OCI-LY7 (cell line): ENCODE measurements around the gene CAMSAP3. TPM values are rescaled to one million over a fixed set of nuclear protein-coding genes. Genes with fewer than 3 reads are reported as not detected.

Experiments used
- BruUV-seq: library from RNA; stranded (reverse); fragments of 400-500 nt; replicated peaks from 2 replicates; lab custom pipeline; 2021; lab: Mats Ljungman, UMichigan
- CTCF ChIA-PET: fragments of 300-600 bp; sonication (Branson Sonifier 250); formaldehyde crosslinking; loops from one replicate; lab custom pipeline; 2022; ENCODE audit warnings: antibody characterized with exemption; ENCODE audit not compliant: unreplicated experiment; lab: Charles Lee
- POLR2A ChIA-PET: fragments of 300-600 bp; sonication (Branson Sonifier 250); formaldehyde crosslinking; loops from one replicate; lab custom pipeline; 2022; ENCODE audit warnings: antibody characterized with exemption; lab: Charles Lee
- DNase-seq: peaks from one replicate; pipeline ENCODE4 v3.0.0-alpha.2; 2015; ENCODE audit warnings: low spot score
- H2AFZ ChIP-seq: fragments of 200-600 bp; sonication (generic), shearing (Covaris generic); 2 replicates; pipeline ENCODE4 v1.6.1; 2014; ENCODE audit warnings: mild to moderate bottlenecking, antibody characterized with exemption, low read length, moderate library complexity
- H3K27ac ChIP-seq: fragments of 200-600 bp; sonication (generic); 2 replicates; pipeline ENCODE4 v1.5.1; 2014; ENCODE audit warnings: mixed run types, low read depth, mild to moderate bottlenecking, moderate library complexity, low read length, inconsistent platforms; ENCODE audit not compliant: poor library complexity, severe bottlenecking
- H3K36me3 ChIP-seq: fragments of 200-600 bp; sonication (generic); 2 replicates; pipeline ENCODE4 v1.6.1; 2014; ENCODE audit warnings: mild to moderate bottlenecking, antibody characterized with exemption, low read length, moderate library complexity, mixed read lengths; ENCODE audit not compliant: insufficient read depth
- H3K4me1 ChIP-seq: fragments of 200-600 bp; sonication (generic); 2 replicates; pipeline ENCODE4 v1.5.1; 2014; ENCODE audit warnings: mild to moderate bottlenecking, low read length; ENCODE audit not compliant: insufficient read depth, poor library complexity, severe bottlenecking
- H3K4me2 ChIP-seq: fragments of 200-600 bp; sonication (generic); 2 replicates; pipeline ENCODE4 v1.6.1; 2014; ENCODE audit warnings: mild to moderate bottlenecking, low read length
- H3K4me3 ChIP-seq: fragments of 200-600 bp; sonication (generic); 2 replicates; pipeline ENCODE4 v1.5.1; 2014; ENCODE audit warnings: mild to moderate bottlenecking, low read depth, low read length; ENCODE audit not compliant: poor library complexity, severe bottlenecking
- H3K79me2 ChIP-seq: fragments of 200-600 bp; sonication (generic); 2 replicates; pipeline ENCODE4 v1.6.1; 2016; ENCODE audit warnings: low read depth, mild to moderate bottlenecking, low read length, moderate library complexity, mixed read lengths; ENCODE audit not compliant: insufficient read depth
- H3K9me2 ChIP-seq: fragments of 200-600 bp; sonication (generic); 2 replicates; pipeline ENCODE4 v1.6.1; 2016; ENCODE audit warnings: mild to moderate bottlenecking, low read length, mixed read lengths; ENCODE audit not compliant: insufficient read depth
- H3K9me3 ChIP-seq: fragments of 200-600 bp; sonication (generic); 2 replicates; pipeline ENCODE4 v1.6.1; 2014; ENCODE audit warnings: mild to moderate bottlenecking, mixed run types, low read length, mixed read lengths
- H4K20me1 ChIP-seq: fragments of 200-600 bp; sonication (generic); 2 replicates; pipeline ENCODE4 v1.6.1; 2014; ENCODE audit warnings: mild to moderate bottlenecking, antibody characterized with exemption, low read length, moderate library complexity, mixed read lengths; ENCODE audit not compliant: insufficient read depth
- EZH2phosphoT487 ChIP-seq: fragments of 200-600 bp; sonication (generic); IDR thresholded peaks from 2 replicates; pipeline ENCODE4 v1.6.1; 2018; ENCODE audit warnings: low read depth, borderline replicate concordance, mild to moderate bottlenecking, mixed run types, antibody characterized with exemption, low read length, moderate library complexity, mixed read lengths
- intact Hi-C: fragments of 100-400 bp; cut with micrococcal nuclease; formaldehyde crosslinking; loops from one replicate; pipeline ENCODE4 v1.10.0; 2022; ENCODE audit not compliant: unreplicated experiment
- total RNA-seq, 2 experiments: library from RNA; depleted of rRNA in 1 of 2; stranded (reverse); fragments of >200 nt in 1 of 2; shearing (Covaris generic) in 1 of 2; gene quantifications; 2 replicates each; pipeline ENCODE4 v1.2.3, GENCODE V29; 2014 to 2022
- TF ChIP-seq, protein P1 (sequence below): fragments of 200-600 bp; sonication (generic); conservative IDR thresholded peaks from 2 replicates; pipeline ENCODE4 v1.5.1; 2014; ENCODE audit warnings: mild to moderate bottlenecking, antibody characterized with exemption, low read length, moderate library complexity, mixed read lengths

CAMSAP3 gene
- total RNA-seq, 2 experiments from 2014 or later, result 1.6 to 1.9 TPM

DNA sequence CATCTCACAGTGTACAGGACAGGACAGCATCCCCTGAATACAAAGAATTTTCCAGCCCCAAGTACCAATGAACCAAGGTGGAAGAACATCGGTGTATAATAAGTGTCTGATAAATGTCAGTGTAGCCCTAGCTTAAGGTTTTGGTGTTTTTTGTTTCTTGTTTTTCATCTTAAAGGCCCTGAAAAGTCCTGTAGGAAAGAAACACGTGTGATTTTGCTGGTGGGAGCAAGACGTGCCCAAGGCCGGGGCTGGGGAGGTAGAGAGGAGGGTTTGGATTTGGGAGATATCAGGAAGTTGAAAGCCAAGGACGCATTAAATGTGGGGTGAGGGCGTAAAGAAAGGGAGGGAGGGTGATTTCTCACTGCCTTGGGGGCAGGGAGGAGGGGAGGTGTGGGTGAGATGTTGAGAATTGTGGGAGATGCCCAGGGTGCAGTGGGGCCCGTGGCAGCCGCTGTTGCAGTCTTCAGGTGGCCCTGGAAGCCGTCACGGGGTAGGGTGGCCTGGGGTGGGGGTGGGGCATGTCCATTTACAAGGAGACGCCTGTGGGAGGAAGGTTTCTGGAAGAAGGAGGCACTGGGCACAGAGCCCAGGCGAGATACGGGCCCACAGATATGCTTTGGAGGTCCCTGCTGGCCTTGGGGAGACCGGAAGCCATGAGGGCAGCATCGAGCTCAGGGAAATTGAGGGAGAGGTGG, 6.7 kb downstream of the CAMSAP3 start:
- H3K27ac ChIP-seq, result no peak overlapping the region
- no peak for DNase-seq
- no peaks in the 10 kb centered on the region for H3K79me2 ChIP-seq
- no peak overlapping the region for H2AFZ ChIP-seq
- no peak overlapping the region for H3K4me2 ChIP-seq
- H3K9me3 ChIP-seq, result no peaks in the 10 kb centered on the region
- H3K4me1 ChIP-seq, result no peaks in the 10 kb centered on the region
- no peak overlapping the region for H3K4me3 ChIP-seq
- ChIA-PET POLR2A (no interaction called here), CTCF (no interaction called here)
- H3K9me2 ChIP-seq, result no peaks in the 10 kb centered on the region
- BruUV-seq, result no TSS peak
- H3K36me3 ChIP-seq, result no peaks in the 10 kb centered on the region
- intact Hi-C loops, result no loop called here
- no peaks in the 10 kb centered on the region for H4K20me1 ChIP-seq
- TF ChIP-seq EZH2phosphoT487, result no peak
- TF ChIP-seq, protein P1, sequence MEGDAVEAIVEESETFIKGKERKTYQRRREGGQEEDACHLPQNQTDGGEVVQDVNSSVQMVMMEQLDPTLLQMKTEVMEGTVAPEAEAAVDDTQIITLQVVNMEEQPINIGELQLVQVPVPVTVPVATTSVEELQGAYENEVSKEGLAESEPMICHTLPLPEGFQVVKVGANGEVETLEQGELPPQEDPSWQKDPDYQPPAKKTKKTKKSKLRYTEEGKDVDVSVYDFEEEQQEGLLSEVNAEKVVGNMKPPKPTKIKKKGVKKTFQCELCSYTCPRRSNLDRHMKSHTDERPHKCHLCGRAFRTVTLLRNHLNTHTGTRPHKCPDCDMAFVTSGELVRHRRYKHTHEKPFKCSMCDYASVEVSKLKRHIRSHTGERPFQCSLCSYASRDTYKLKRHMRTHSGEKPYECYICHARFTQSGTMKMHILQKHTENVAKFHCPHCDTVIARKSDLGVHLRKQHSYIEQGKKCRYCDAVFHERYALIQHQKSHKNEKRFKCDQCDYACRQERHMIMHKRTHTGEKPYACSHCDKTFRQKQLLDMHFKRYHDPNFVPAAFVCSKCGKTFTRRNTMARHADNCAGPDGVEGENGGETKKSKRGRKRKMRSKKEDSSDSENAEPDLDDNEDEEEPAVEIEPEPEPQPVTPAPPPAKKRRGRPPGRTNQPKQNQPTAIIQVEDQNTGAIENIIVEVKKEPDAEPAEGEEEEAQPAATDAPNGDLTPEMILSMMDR, result no peak

DNA sequence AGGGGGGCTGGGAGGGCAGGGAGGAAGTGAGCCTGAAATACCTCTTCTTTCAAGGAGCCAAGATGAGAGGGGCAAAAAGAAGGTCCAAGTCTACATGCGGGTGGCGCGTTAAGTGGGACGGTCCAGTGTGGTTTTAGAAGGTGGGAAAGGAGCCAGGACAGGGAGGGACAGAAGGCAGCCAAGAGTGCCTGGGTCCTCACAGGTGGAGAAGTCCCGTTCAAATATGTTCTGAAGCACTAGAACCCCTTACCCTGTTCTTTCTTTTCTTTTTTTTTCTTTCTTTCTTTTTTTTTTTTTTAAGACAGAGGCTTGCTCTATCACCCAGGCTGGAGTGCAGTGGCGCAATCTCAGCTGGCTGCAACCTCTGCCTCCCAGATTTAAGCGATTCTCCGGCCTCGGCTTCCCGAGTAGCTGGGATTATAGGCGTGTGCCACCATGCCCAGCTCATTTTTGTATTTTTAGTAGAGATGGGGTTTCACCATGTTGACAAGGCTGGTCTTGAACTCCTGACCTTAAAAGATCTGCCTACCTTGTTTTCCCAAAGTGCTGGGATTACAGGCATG, 7.4 kb downstream of the CAMSAP3 start:
- Histone ChIP-seq H3K4me2 (no peak overlapping the region), H3K79me2 (no peaks in the 10 kb centered on the region), H3K27ac (no peak overlapping the region), H3K9me3 (no peaks in the 10 kb centered on the region), H4K20me1 (no peaks in the 10 kb centered on the region), H3K4me1 (no peaks in the 10 kb centered on the region), H3K36me3 (no peaks in the 10 kb centered on the region), H2AFZ (no peak overlapping the region), H3K9me2 (no peaks in the 10 kb centered on the region), H3K4me3 (no peak overlapping the region)
- TF ChIP-seq, protein P1, result no peak
- TF ChIP-seq EZH2phosphoT487, result no peak
- no TSS peak for BruUV-seq
- no peak for DNase-seq
- ChIA-PET POLR2A (no interaction called here), CTCF (no interaction called here)
- intact Hi-C loops, result no loop called here

DNA sequence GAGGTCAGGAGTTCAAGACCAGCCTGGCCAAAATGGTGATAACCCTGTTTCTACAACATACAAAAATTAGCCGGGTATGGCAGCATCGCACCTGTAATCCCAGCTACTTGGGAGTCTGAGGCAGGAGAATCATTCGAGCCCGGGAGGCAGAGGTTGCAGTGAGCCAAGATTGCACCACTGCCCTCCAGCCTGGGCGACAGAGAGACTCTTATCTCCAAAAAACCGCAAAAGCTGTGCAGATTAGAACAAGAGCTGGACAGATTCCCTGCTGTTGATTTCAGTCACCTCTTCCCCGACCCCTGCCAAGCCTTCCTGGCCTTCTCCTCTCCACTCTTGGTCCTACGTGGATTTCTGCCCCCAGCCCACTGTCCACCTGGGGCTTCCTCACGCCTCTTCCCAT, 8.3 kb downstream of the CAMSAP3 start:
- Histone ChIP-seq H3K9me2 (no peaks in the 10 kb centered on the region), H4K20me1 (no peaks in the 10 kb centered on the region), H3K79me2 (no peaks in the 10 kb centered on the region), H3K4me2 (no peak overlapping the region), H3K27ac (no peak overlapping the region), H2AFZ (no peak overlapping the region), H3K9me3 (no peaks in the 10 kb centered on the region), H3K36me3 (no peaks in the 10 kb centered on the region), H3K4me1 (no peaks in the 10 kb centered on the region), H3K4me3 (no peak overlapping the region)
- ChIA-PET CTCF (no interaction called here), POLR2A (no interaction called here)
- no peak for DNase-seq
- TF ChIP-seq EZH2phosphoT487, result no peak
- TF ChIP-seq, protein P1, result no peak
- intact Hi-C loops, result no loop called here
- no TSS peak for BruUV-seq
